HCT116 (cell line): ENCODE data around the gene PRKD3. TPM values are rescaled to one million over a fixed set of nuclear protein-coding genes. Genes with fewer than 3 reads are reported as not detected.
A peak's percentile ranks its signal among the peaks of the same experiment; 100 is the strongest.

ENCODE experiments used
- ATAC-seq: fragments of 200-7000 bp; cut with Tn5 transposase; 2 replicates; pipeline ENCODE4 v1.9.1; 2020; ENCODE audit warnings: mild to moderate bottlenecking, moderate library complexity
- BruUV-seq: library from RNA; stranded (reverse); fragments of 400-500 nt; replicated peaks from 2 replicates; lab custom pipeline; 2021; lab: Mats Ljungman, UMichigan
- CTCF ChIA-PET: fragments of 300-600 bp; sonication (Branson Sonifier 250); formaldehyde crosslinking; loops from one replicate; lab custom pipeline; 2021; ENCODE audit warnings: antibody characterized with exemption; lab: Charles Lee
- POLR2A ChIA-PET: fragments of 300-600, 350-600 bp; sonication (Branson Sonifier 250); formaldehyde crosslinking; loops from one replicate; lab custom pipeline; 2021; ENCODE audit warnings: antibody characterized with exemption; lab: Charles Lee
- RAD21 ChIA-PET, 2 experiments: fragments of 300-600 bp; sonication (Branson Sonifier 250); formaldehyde crosslinking; loops; one replicate each; lab custom pipeline; 2023; ENCODE audit warnings: low total read pairs in 2 of 2; ENCODE audit not compliant: uncharacterized antibody in 2 of 2, unreplicated experiment in 2 of 2, low non-redundant PET in 1 of 2; lab: Charles Lee
- DNase-seq: peaks from one replicate; pipeline ENCODE4 v3.0.0-alpha.2; 2010; ENCODE audit warnings: low read depth, low spot score
- H2AFZ ChIP-seq: fragments of 200-600 bp; shearing (Covaris generic), sonication (generic); 2 replicates; pipeline ENCODE4 v1.6.1; 2017; ENCODE audit warnings: low read depth, mixed run types, mixed read lengths, antibody characterized with exemption, low read length; ENCODE audit not compliant: poor library complexity, severe bottlenecking
- H3K27ac ChIP-seq: 2 replicates; pipeline ENCODE4 v1.5.1; 2012; ENCODE audit warnings: low read depth, low read length
- H3K27me3 ChIP-seq: fragments of 200-600 bp; sonication (generic); 2 replicates; pipeline ENCODE4 v1.6.1; 2016; ENCODE audit warnings: mixed run types, low read length, mixed read lengths; ENCODE audit not compliant: insufficient read depth
- H3K36me3 ChIP-seq, 2 experiments: fragments of 200-500 bp in 1 of 2; fragments of 200-600 bp in 1 of 2; sonication (Bioruptor generic) in 1 of 2; sonication (generic) in 1 of 2; 2 replicates each; pipeline versions ENCODE4 v1.5.1 to v1.6.1; 2014 to 2016; ENCODE audit warnings: low read length in 2 of 2, inconsistent platforms in 1 of 2, mixed read lengths in 1 of 2, mixed run types in 1 of 2; ENCODE audit not compliant: insufficient read depth in 2 of 2, control insufficient read depth in 1 of 2
- H3K4me1 ChIP-seq, 2 experiments: fragments of 200-600 bp in 1 of 2; sonication (generic) in 1 of 2; 2 replicates each; pipeline versions ENCODE4 v1.5.1 to v1.6.1; 2012 to 2017; ENCODE audit warnings: low read length in 2 of 2, inconsistent platforms in 1 of 2, mild to moderate bottlenecking in 1 of 2, mixed read lengths in 1 of 2, mixed run types in 1 of 2, moderate library complexity in 1 of 2; ENCODE audit not compliant: insufficient read depth in 2 of 2, control insufficient read depth in 1 of 2
- H3K4me2 ChIP-seq: fragments of 200-600 bp; sonication (generic); 2 replicates; pipeline ENCODE4 v1.6.1; 2017; ENCODE audit warnings: mixed run types, low read length, mixed read lengths
- H3K4me3 ChIP-seq, 2 experiments: fragments of 200-600 bp in 1 of 2; sonication (generic) in 1 of 2; replicated peaks in 1 of 2; 2 replicates each; pipeline ENCODE4 v1.5.1; 2011 to 2016; ENCODE audit warnings: low read length in 2 of 2, control low read depth in 1 of 2, low read depth in 1 of 2, mild to moderate bottlenecking in 1 of 2, mixed read lengths in 1 of 2, mixed run types in 1 of 2
- H3K79me2 ChIP-seq: fragments of 200-600 bp; sonication (generic); 2 replicates; pipeline ENCODE4 v1.6.1; 2017; ENCODE audit warnings: mild to moderate bottlenecking, mixed run types, low read length, moderate library complexity, mixed read lengths; ENCODE audit not compliant: insufficient read depth
- H3K9ac ChIP-seq: fragments of 200-600 bp; sonication (generic); 2 replicates; pipeline ENCODE4 v1.6.1; 2016; ENCODE audit warnings: low read length, mixed read lengths
- H3K9me2 ChIP-seq: fragments of 200-600 bp; sonication (generic), shearing (Covaris generic); 2 replicates; pipeline ENCODE4 v1.6.1; 2017; ENCODE audit warnings: mixed run types, mild to moderate bottlenecking, moderate library complexity; ENCODE audit not compliant: insufficient read depth
- H3K9me3 ChIP-seq, 2 experiments: fragments of 200-500 bp in 1 of 2; fragments of 200-600 bp in 1 of 2; sonication (Bioruptor generic) in 1 of 2; sonication (generic) in 1 of 2; 2 replicates each; pipeline ENCODE4 v1.6.1; 2014 to 2017; ENCODE audit warnings: low read length in 2 of 2, mixed read lengths in 2 of 2, inconsistent platforms in 1 of 2, low read depth in 1 of 2, mild to moderate bottlenecking in 1 of 2, mixed run types in 1 of 2, moderate library complexity in 1 of 2; ENCODE audit not compliant: control insufficient read depth in 1 of 2, insufficient read depth in 1 of 2
- H4K20me1 ChIP-seq: fragments of 200-600 bp; sonication (generic), shearing (Covaris generic); 2 replicates; pipeline ENCODE4 v1.6.1; 2017; ENCODE audit warnings: mixed run types, mild to moderate bottlenecking, moderate library complexity; ENCODE audit not compliant: insufficient read depth
- ATF3 ChIP-seq: IDR thresholded peaks from 2 replicates; pipeline ENCODE4 v1.6.1; 2012
- CBX3 ChIP-seq: IDR thresholded peaks from 2 replicates; pipeline ENCODE4 v1.6.1; 2012; ENCODE audit warnings: low read depth
- CEBPB ChIP-seq: IDR thresholded peaks from 2 replicates; pipeline ENCODE4 v1.6.1; 2012; ENCODE audit warnings: low read depth
- CTCF ChIP-seq, 3 experiments: fragments of 200-600 bp in 1 of 3; sonication (generic) in 1 of 3; IDR thresholded peaks in 2 of 3; conservative IDR thresholded peaks in 1 of 3; 2 replicates each; pipeline ENCODE4 v1.5.1; 2012 to 2017; ENCODE audit warnings: low read depth in 2 of 3, low read length in 2 of 3, antibody characterized with exemption in 1 of 3, borderline replicate concordance in 1 of 3, control low read depth in 1 of 3, mild to moderate bottlenecking in 1 of 3, mixed read lengths in 1 of 3, mixed run types in 1 of 3, moderate library complexity in 1 of 3; ENCODE audit not compliant: insufficient read depth in 1 of 3
- ELF1 ChIP-seq: IDR thresholded peaks from 2 replicates; pipeline ENCODE4 v1.6.1; 2012; ENCODE audit warnings: low read depth, borderline replicate concordance
- EZH2 ChIP-seq: fragments of 200-600 bp; sonication (generic); IDR thresholded peaks from 2 replicates; pipeline ENCODE4 v1.6.1; 2017; ENCODE audit warnings: antibody characterized with exemption, mixed run types
- FOSL1 ChIP-seq: IDR thresholded peaks from 2 replicates; pipeline ENCODE4 v1.6.1; 2012; ENCODE audit warnings: low read depth
- JUND ChIP-seq: IDR thresholded peaks from 2 replicates; pipeline ENCODE4 v1.6.1; 2012
- MAX ChIP-seq: IDR thresholded peaks from 2 replicates; pipeline ENCODE4 v1.6.1; 2012
- POLR2AphosphoS5 ChIP-seq: IDR thresholded peaks from 2 replicates; pipeline ENCODE4 v1.6.1; 2011; ENCODE audit warnings: mild to moderate bottlenecking, low read depth, low read length, moderate library complexity
- RAD21 ChIP-seq: IDR thresholded peaks from 2 replicates; pipeline ENCODE4 v1.6.1; 2012; ENCODE audit warnings: low read depth, mild to moderate bottlenecking
- SP1 ChIP-seq: IDR thresholded peaks from 2 replicates; pipeline ENCODE4 v1.6.1; 2012; ENCODE audit warnings: low read depth
- SRF ChIP-seq: IDR thresholded peaks from 2 replicates; pipeline ENCODE4 v1.6.1; 2012; ENCODE audit warnings: low read depth
- YY1 ChIP-seq: IDR thresholded peaks from 2 replicates; pipeline ENCODE4 v1.6.1; 2011; ENCODE audit warnings: low read length, low read depth, moderate library complexity, mild to moderate bottlenecking; ENCODE audit not compliant: insufficient replicate concordance; ENCODE audit errors: extremely low read depth
- ZBTB33 ChIP-seq: IDR thresholded peaks from 2 replicates; pipeline ENCODE4 v1.6.1; 2011; ENCODE audit warnings: mild to moderate bottlenecking, low read length, moderate library complexity; ENCODE audit not compliant: insufficient replicate concordance; ENCODE audit errors: extremely low read depth
- ZNF274 ChIP-seq: fragments of 200-500 bp; sonication (Bioruptor generic); IDR thresholded peaks from 2 replicates; pipeline ENCODE4 v1.6.1; 2014; ENCODE audit warnings: mild to moderate bottlenecking, low read depth, low read length, inconsistent platforms
- intact Hi-C: fragments of 100-400 bp; cut with micrococcal nuclease; formaldehyde crosslinking; loops from 2 replicates; pipeline ENCODE4 v1.10.0; 2022
- total RNA-seq: library from RNA; stranded (reverse); gene quantifications from one replicate; pipeline ENCODE4 v1.2.1, GENCODE V29; 2021; ENCODE audit not compliant: unreplicated experiment

Gene PRKD3
- total RNA-seq, 1 experiment from 2014 or later: 13.9 TPM

- ATAC-seq (no peak), DNase-seq (no peak)
- RAD21 ChIA-PET: no interaction called here
- TF ChIP-seq EZH2: no peak
- no peak for TF ChIP-seq SP1
- no peak for TF ChIP-seq CBX3
- no peak for TF ChIP-seq FOSL1
- TF ChIP-seq POLR2AphosphoS5: no peak
- no peak for TF ChIP-seq MAX
- no peak for TF ChIP-seq RAD21
- no peak for TF ChIP-seq YY1
- TF ChIP-seq ELF1: no peak
- no peak for TF ChIP-seq CEBPB
- no peak for TF ChIP-seq ATF3
- no peak for TF ChIP-seq CTCF (IDR thresholded peaks at IDR 0.05 in 2 of 3, conservative IDR thresholded peaks at IDR 0.05 in 1 of 3; ENCODE audit: borderline replicate concordance in 1 of 3, insufficient read depth in 1 of 3, low read depth in 2 of 3, low read length in 2 of 3)
- TF ChIP-seq JUND: no peak
- TF ChIP-seq ZBTB33: no peak
- no peak for TF ChIP-seq SRF
- no peak for TF ChIP-seq ZNF274
- Histone ChIP-seq H3K4me2 (peak overlapping the region; percentile 93), H3K79me2 (no peaks in the 10 kb centered on the region), H3K9me3 (no peaks in the 10 kb centered on the region), H3K27ac (no peak overlapping the region), H3K9ac (peak overlapping the region; percentile 65), H3K27me3 (peaks cover 15% of the 10 kb centered on the region), H3K9me2 (no peaks in the 10 kb centered on the region), H3K4me3 (peak overlapping the region; percentile 55 to 70), H3K4me1 (peaks cover 0 to 22% of the 10 kb centered on the region in 2 experiments; a peak in 2 of 4 replicates), H4K20me1 (no peaks in the 10 kb centered on the region), H2AFZ (peak overlapping the region; percentile 40), H3K36me3 (no peaks in the 10 kb centered on the region)
- POLR2A ChIA-PET: interaction anchor here (0.6 kb wide), 1 partner anchor 38 kb away, joined by 4 read pairs; no protein-coding TSS in a partner anchor
- no TSS peak for BruUV-seq
- intact Hi-C loops: no loop called here
- CTCF ChIA-PET: no interaction called here
Measured at GRCh38 chr2:37325625-37326071, 1.0 kb upstream of the PRKD3 start.
